ENCODE data around the gene LIN54.
A peak's percentile ranks its signal among the peaks of the same experiment; 100 is the strongest.
"Not testable (repeated sequence)": the region's sequence is repeated elsewhere in the genome, so short reads cannot be mapped to it uniquely, and the experiment has no call there.

LIN54 gene

GRCh38 chr4:83011689-83012199, 1.1 kb upstream of the LIN54 start:
- H3K4me3 ChIP-seq (ENCODE audit: low read length): peak overlapping the region; percentile 67
- TF ChIP-seq CTCF (conservative IDR thresholded peaks at IDR 0.05; ENCODE audit: low read depth, low read length): no peak
- DNase-seq (ENCODE audit: low read depth): no peak

- no peak for TF ChIP-seq CTCF (conservative IDR thresholded peaks at IDR 0.05; ENCODE audit: low read depth, low read length)
- peak overlapping the region; percentile 67 for H3K4me3 ChIP-seq (ENCODE audit: low read length)
- DNase-seq (ENCODE audit: low read depth): no peak
Observed at GRCh38 chr4:83010111-83010521, 507 bp downstream of the LIN54 start.

DNA sequence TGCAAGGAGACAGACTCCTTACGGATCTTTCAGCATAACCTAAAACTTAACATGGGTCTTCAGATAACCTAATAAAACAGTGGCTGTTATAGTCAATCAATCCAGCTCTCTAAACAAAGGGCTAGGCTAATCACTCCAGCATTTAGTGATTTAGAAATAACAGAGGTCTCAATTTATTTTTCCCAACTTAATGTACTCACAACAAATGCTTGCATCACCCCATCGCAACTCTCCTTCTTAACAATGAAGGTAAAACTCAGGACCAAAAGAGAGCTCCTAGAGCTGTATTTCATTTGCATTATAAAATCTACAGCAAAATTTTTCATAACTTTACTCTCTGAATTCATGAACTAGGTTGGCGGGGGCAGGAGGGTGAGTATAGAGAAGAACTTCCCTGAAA, 1.1 kb downstream of the LIN54 start:
- H3K4me3 ChIP-seq (ENCODE audit: low read length): peak overlapping the region; percentile 67
- no peak for TF ChIP-seq CTCF (conservative IDR thresholded peaks at IDR 0.05; ENCODE audit: low read depth, low read length)
- no peak for DNase-seq (ENCODE audit: low read depth)

- not testable (repeated sequence) for H3K4me3 ChIP-seq (ENCODE audit: low read length); DNase-seq (ENCODE audit: low read depth)
Observed at GRCh38 chr4:83003044-83003791, 7.4 kb downstream of the LIN54 start.

DNA sequence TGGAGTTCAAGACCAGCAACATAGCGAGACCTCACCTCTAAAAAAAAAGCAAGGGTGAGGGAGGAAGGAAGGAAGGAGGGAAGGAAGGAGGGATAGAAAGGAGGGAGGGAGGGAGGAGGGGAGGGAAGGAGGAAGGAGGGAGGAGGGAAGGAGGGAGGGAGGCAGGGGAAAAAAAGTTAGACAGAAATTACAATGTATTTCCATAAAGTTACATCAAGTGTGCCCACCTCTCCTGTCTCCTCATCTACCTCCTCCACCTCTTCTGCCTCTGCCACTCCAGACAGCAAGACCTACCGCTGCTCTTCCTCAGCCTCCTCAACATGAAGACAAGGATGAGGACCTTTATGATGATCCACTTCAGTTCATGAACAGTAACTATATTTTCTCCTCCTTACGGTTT, 8.3 kb downstream of the LIN54 start:
- no peak for TF ChIP-seq CTCF (conservative IDR thresholded peaks at IDR 0.05; ENCODE audit: low read depth, low read length)
- DNase-seq (ENCODE audit: low read depth): no peak
- H3K4me3 ChIP-seq (ENCODE audit: low read length): no peak overlapping the region

- no peak overlapping the region for H3K4me3 ChIP-seq (ENCODE audit: low read length)
- no peak for DNase-seq (ENCODE audit: low read depth)
- no peak for TF ChIP-seq CTCF (conservative IDR thresholded peaks at IDR 0.05; ENCODE audit: low read depth, low read length)
Observed at GRCh38 chr4:82998898-82999297, 11.7 kb downstream of the LIN54 start.

DNA sequence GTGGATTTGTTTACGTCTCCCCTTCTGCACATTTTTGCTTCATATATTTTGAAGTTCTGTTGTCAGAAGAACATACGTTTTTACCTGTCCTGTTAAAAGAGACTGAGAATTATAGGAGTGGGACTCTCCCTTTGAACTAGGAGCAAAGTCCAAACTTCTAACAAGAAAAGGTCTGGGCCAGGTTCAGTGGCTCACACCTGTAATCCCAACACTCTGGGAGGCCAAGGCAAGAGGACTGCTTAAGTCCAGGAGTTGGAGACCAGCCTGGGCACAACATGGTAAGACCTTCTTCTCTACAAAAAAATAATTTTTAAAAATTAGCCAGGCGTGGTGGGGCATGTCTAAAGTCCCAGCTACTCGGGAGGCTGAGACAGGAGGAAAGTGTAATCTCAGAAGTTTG, 15.8 kb downstream of the LIN54 start:
- DNase-seq (ENCODE audit: low read depth): no peak
- no peak for TF ChIP-seq CTCF (conservative IDR thresholded peaks at IDR 0.05; ENCODE audit: low read depth, low read length)

More for the DNA sequence above, 15.8 kb downstream of the LIN54 start:
- no peak overlapping the region for H3K4me3 ChIP-seq (ENCODE audit: low read length)

Measured in retinal pigment epithelial cell (primary cell).